ENCODE measurements around the gene MAN1B1.

The MAN1B1 gene

DNA sequence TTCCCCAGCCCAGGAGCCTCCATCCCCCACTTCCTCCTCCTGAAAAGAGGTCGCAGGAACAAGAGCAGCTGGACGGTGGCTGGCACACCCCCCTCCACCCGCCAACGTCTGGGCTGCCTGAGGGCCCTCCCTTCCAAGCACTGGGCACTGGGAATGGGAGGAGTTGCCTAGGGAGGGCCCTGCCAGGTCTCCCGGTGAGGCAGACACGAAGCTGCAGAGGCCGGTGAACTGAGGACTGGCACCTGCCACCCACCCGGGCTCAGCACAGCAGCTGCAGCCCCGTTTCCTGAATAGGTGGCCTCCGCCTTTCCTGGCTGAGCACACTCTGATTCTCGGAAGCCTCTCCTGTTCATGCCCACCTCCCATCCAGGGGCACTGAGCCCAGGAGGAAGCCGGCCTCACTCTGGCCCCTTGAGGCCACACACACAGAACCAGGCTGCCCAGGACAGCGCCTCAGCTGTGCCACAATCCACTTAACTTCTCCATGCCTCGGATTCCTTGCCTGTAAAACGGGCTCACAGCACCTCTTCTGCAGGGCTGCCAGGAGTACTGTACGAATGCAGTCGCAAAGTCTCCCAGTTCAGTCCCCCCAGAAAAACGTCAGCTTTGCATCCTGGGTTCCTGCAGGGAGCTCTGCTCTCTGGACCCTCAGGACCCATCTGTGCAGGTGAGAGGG lies 42.1 kb upstream of the MAN1B1 start:
- Histone ChIP-seq H3K4me3 (ENCODE audit: low read depth in 1 of 5, low read length in 5 of 5) (peak overlapping the region; percentile 31 to 71 (median 69)), H3K27ac (ENCODE audit: low read depth, low read length) (no peak overlapping the region), H3K9ac (ENCODE audit: low read length in 5 of 5) (peak overlapping the region in 4 of 5 donors; percentile 26 to 78 (median 52)), H3K36me3 (ENCODE audit: control insufficient read depth in 5 of 5, insufficient read depth in 5 of 5, low read length in 5 of 5) (peaks cover 0 to 17% (median 3%) of the 10 kb centered on the region in 5 donors), H3K27me3 (ENCODE audit: control insufficient read depth in 5 of 5, insufficient read depth in 4 of 5, low read length in 5 of 5) (peaks cover 15 to 53% (median 29%) of the 10 kb centered on the region in 5 donors), H3K9me3 (ENCODE audit: control insufficient read depth in 5 of 5, low read length in 5 of 5) (no peaks in the 10 kb centered on the region), H3K4me1 (ENCODE audit: control insufficient read depth in 5 of 5, insufficient read depth in 5 of 5, low read length in 5 of 5) (peaks cover 4 to 55% (median 29%) of the 10 kb centered on the region in 5 donors)

DNA sequence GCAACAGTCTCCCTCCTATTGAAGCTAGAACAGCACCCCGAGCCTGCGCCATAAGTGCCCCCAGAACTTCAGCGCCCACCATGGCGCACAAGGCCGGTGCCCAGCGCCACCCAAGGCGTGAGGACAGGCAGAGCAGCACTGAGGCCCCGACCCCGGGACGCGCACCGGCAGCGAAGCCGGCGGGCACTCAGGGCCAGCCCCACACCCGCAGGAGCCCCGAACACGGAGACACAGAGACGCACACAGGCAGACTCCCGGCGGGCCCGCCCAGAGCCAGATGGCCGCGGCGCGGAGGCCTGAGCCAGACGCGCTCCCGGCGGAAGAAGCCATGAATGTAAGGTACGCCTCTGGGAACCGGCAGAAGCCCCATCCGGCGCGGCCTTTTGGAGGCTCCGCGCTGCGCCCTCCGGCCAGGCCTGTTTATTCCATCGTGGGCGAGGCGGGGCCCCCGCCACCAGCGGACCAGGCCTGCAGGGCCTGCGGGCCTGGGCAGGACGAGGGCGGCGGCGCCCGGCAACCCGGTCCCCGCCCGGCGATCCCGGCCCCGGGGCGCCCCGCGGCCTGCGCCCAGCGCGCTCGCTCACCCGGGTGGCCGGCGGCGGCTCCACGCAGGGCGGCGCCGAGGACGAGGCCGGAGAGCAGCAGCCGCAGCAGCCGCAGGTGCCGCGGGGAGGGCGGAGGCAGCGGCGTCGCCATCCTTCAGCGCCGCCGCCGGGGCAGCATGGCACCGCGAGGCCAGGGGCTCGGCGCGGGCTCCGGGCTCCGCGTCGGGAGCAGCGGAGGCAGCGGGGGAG lies 41.3 kb upstream of the MAN1B1 start:
- Histone ChIP-seq H3K27me3 (ENCODE audit: control insufficient read depth in 5 of 5, insufficient read depth in 4 of 5, low read length in 5 of 5) (peaks cover 21 to 59% (median 36%) of the 10 kb centered on the region in 5 donors), H3K4me1 (ENCODE audit: control insufficient read depth in 5 of 5, insufficient read depth in 5 of 5, low read length in 5 of 5) (peaks cover 4 to 53% (median 29%) of the 10 kb centered on the region in 5 donors), H3K4me3 (ENCODE audit: low read depth in 1 of 5, low read length in 5 of 5) (peak overlapping the region; percentile 31 to 72 (median 69)), H3K27ac (ENCODE audit: low read depth, low read length) (no peak overlapping the region), H3K9me3 (ENCODE audit: control insufficient read depth in 5 of 5, low read length in 5 of 5) (no peaks in the 10 kb centered on the region), H3K9ac (ENCODE audit: low read length in 5 of 5) (peak overlapping the region in 4 of 5 donors; percentile 26 to 78 (median 52)), H3K36me3 (ENCODE audit: control insufficient read depth in 5 of 5, insufficient read depth in 5 of 5, low read length in 5 of 5) (peaks cover 0 to 10% (median 0%) of the 10 kb centered on the region in 5 donors)

DNA sequence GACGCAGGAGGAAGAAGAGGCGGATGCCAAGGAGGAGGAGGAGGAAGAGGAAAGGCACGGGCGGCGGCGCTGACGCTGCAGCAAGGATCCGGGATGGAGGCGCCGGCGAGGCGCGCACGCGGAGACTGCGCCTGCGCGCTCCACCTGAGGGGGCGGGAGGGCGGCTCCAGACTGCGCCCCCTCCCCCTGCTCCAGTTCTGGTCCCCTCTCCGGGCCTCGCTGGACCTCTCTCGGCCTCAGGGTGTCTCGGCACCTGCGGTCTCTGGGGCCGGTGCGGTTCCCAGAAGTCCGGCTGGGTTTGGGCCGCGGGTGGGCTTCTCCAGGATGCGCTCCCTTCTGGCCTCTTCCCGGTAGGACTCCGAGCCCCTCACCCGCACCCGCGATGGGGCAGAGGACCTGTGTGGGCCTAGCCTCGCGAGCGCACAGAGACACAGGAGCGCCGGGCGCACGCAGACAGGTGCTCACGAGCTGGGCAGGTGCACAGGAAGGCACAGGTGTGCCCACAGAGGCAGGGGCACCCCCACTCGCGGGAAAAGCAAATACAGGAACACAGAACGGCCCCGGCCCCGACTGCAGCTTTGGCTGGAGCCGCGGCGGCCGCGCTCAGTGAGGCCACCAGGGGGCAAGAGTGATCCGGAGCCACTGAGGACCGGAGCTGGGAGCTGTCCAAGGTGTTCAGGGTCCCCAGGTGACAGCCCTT lies 40.5 kb upstream of the MAN1B1 start, which contains the start of gene NPDC1:
Gene NPDC1 (minus strand): TSS at position 90 of the 700 bp plus-strand sequence. CDS start 188 bp downstream, outside the sequence.
- Histone ChIP-seq H3K9me3 (ENCODE audit: control insufficient read depth in 5 of 5, low read length in 5 of 5) (no peaks in the 10 kb centered on the region), H3K4me3 (ENCODE audit: low read depth in 1 of 5, low read length in 5 of 5) (peak within 1 kb of the TSS; percentile 31 to 72 (median 69)), H3K27ac (ENCODE audit: low read depth, low read length) (no peak within 1 kb of the TSS), H3K9ac (ENCODE audit: low read length in 5 of 5) (peak within 1 kb of the TSS in 4 of 5 donors; percentile 26 to 78 (median 52)), H3K27me3 (ENCODE audit: control insufficient read depth in 5 of 5, insufficient read depth in 4 of 5, low read length in 5 of 5) (peaks cover 29 to 67% (median 42%) of the 10 kb centered on the region in 5 donors), H3K36me3 (ENCODE audit: control insufficient read depth in 5 of 5, insufficient read depth in 5 of 5, low read length in 5 of 5) (peaks cover 0 to 5% (median 0%) of the 10 kb centered on the region in 5 donors), H3K4me1 (ENCODE audit: control insufficient read depth in 5 of 5, insufficient read depth in 5 of 5, low read length in 5 of 5) (peaks cover 4 to 46% (median 29%) of the 10 kb centered on the region in 5 donors)

DNA sequence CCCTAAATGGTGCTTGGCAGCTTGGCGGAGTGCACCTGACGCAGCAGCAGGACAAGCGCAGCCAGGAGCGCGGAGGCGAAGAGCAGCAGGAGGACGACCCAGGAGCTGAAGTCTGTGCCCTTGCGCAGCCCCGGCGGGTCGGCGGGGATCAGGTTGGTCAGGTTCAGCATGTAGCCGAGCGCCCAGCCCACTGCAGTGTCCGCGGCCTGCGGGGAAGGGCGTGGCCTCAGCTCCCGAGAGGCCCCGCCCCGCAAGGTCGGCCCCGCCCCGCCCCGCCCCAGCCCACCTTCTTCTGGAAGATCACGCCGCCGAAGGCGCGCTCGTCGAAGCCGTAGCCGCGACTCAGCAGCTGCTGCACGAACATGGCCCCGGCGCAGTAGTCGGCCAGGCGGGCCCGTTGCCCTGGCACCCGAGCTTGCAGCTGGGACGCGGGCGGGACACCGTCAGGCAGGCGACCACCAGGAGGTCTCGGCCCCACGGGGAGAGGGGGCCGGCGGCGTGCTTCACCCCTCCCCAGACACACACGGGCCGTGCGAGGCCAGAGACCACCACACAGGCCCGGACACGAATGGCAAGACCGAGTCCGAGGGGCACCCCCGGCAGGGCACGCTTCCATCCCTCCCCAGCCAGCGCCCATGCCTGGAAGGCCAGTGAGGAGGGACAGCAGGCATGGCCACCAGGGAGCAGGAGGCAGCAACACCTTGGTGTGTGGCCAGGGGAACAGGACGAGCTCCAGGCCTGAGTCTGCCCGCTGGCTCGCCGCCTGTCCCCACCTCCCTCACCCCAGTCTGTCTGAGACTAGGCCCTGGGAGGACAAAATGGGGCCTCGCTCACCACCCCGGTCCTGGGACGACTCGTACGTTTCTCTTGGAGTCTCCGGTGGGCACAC lies 37.9 kb upstream of the MAN1B1 start:
- no peaks in the 10 kb centered on the region for H3K9me3 ChIP-seq (ENCODE audit: control insufficient read depth in 5 of 5, low read length in 5 of 5)
- no peak overlapping the region for H3K4me3 ChIP-seq (ENCODE audit: low read depth in 1 of 5, low read length in 5 of 5)
- no peak overlapping the region for H3K27ac ChIP-seq (ENCODE audit: low read depth, low read length)
- H3K4me1 ChIP-seq (ENCODE audit: control insufficient read depth in 5 of 5, insufficient read depth in 5 of 5, low read length in 5 of 5): peaks cover 4 to 41% (median 30%) of the 10 kb centered on the region in 5 donors
- H3K36me3 ChIP-seq (ENCODE audit: control insufficient read depth in 5 of 5, insufficient read depth in 5 of 5, low read length in 5 of 5): no peaks in the 10 kb centered on the region
- no peak overlapping the region for H3K9ac ChIP-seq (ENCODE audit: low read length in 5 of 5)
- peaks cover 50 to 82% (median 65%) of the 10 kb centered on the region in 5 donors for H3K27me3 ChIP-seq (ENCODE audit: control insufficient read depth in 5 of 5, insufficient read depth in 4 of 5, low read length in 5 of 5)

DNA sequence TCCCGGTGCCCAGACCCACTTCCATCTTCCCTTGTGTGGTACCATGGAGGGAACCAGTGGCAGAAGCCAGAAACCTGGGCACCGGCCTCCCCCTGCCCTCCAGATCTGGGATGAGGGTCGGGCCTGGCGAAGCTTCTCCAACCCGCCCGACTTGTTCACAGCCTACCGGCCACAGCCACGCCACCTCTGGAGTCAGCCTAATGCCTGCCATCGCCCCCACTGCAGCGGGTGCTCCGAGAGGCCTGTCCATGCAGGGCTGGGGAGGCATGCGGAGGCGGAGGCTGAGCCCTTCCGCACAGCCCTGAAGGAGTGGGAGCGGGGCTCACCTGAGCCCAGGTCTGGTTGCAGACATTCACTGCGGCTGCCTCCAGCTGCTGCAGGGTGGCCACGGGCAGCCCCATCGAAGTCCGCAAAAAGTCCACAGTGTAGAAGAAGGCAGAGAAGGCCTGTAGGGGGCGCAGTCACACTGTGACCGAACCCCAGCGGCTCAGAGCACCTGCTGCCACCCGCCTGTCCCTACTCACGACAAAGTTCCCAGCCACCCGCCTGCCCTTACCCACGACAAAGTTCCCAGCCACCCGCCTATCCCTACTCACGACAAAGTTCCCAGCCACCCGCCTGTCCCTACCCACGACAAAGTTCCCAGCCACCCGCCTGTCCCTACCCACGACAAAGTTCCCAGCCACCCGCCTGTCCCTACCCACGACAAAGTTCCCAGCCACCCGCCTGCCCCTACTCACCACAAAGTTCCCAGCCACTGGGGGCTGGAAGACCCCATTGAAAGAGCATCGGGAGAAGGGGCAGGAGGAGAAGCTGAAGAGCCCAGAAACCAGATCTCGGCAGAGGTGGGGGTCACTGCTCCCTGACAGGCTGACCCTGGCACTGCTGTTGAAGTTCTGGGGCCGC lies 37.0 kb upstream of the MAN1B1 start:
- no peak overlapping the region for H3K9ac ChIP-seq (ENCODE audit: low read length in 5 of 5)
- H3K27me3 ChIP-seq (ENCODE audit: control insufficient read depth in 5 of 5, insufficient read depth in 4 of 5, low read length in 5 of 5): peaks cover 56 to 78% (median 66%) of the 10 kb centered on the region in 5 donors
- no peaks in the 10 kb centered on the region for H3K9me3 ChIP-seq (ENCODE audit: control insufficient read depth in 5 of 5, low read length in 5 of 5)
- H3K4me3 ChIP-seq (ENCODE audit: low read depth in 1 of 5, low read length in 5 of 5): no peak overlapping the region
- H3K27ac ChIP-seq (ENCODE audit: low read depth, low read length): no peak overlapping the region
- H3K36me3 ChIP-seq (ENCODE audit: control insufficient read depth in 5 of 5, insufficient read depth in 5 of 5, low read length in 5 of 5): no peaks in the 10 kb centered on the region
- peaks cover 3 to 40% (median 29%) of the 10 kb centered on the region in 5 donors for H3K4me1 ChIP-seq (ENCODE audit: control insufficient read depth in 5 of 5, insufficient read depth in 5 of 5, low read length in 5 of 5)

DNA sequence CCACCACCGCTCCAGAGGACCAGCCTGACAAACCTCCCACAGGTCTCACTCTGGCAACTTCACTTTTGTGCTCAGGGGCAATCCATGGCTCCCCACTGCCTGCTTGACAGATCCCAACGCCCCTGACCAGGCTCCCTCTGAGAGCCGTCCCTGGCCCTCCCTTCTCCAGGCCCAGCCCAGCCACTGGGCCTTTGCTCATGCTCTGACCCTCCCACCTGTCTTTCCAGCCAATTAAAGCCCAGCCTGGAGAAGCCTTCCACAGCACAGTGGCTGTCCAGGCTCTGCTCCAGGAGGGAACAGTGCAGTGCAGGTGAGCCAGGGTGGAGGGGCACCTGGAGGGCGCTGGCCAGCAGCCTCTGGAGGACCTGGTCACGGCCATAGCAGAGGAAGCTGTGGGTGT lies 36.2 kb upstream of the MAN1B1 start:
- Histone ChIP-seq H3K36me3 (ENCODE audit: control insufficient read depth in 5 of 5, insufficient read depth in 5 of 5, low read length in 5 of 5) (no peaks in the 10 kb centered on the region), H3K9ac (ENCODE audit: low read length in 5 of 5) (no peak overlapping the region), H3K4me1 (ENCODE audit: control insufficient read depth in 5 of 5, insufficient read depth in 5 of 5, low read length in 5 of 5) (peaks cover 0 to 41% (median 29%) of the 10 kb centered on the region in 5 donors), H3K27ac (ENCODE audit: low read depth, low read length) (no peak overlapping the region), H3K4me3 (ENCODE audit: low read depth in 1 of 5, low read length in 5 of 5) (no peak overlapping the region), H3K27me3 (ENCODE audit: control insufficient read depth in 5 of 5, insufficient read depth in 4 of 5, low read length in 5 of 5) (peaks cover 52 to 80% (median 67%) of the 10 kb centered on the region in 5 donors), H3K9me3 (ENCODE audit: control insufficient read depth in 5 of 5, low read length in 5 of 5) (no peaks in the 10 kb centered on the region)

DNA sequence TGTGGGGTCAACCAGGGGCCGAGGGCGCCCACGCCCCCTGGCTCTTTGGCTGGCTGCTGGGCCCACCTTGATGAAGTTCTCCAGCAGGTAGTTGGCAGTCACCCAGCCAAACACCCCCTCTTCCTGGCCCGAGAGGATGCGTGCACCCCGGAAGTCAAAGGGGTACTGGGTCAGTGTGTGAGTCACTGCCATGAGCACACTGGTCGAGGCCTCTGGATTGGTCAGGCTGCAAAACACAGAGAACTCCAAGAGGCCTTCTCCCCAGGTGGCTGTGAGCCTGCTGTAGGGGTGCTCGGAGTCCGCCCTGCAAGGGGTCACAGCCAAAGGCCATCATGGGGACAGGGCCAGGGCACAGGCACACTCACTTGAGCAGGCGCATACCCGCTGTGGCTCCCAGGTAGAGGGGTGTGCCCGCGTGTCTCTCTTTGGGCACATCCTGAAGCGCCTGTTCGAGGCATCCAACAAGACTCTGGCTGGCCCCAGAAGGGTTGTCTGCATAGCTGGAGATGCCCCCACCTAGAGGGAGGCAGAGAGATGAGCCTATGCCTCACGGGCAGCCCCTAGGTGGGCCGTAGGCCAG lies 35.5 kb upstream of the MAN1B1 start:
- no peak overlapping the region for H3K9ac ChIP-seq (ENCODE audit: low read length in 5 of 5)
- peaks cover 0 to 41% (median 30%) of the 10 kb centered on the region in 5 donors for H3K4me1 ChIP-seq (ENCODE audit: control insufficient read depth in 5 of 5, insufficient read depth in 5 of 5, low read length in 5 of 5)
- H3K27me3 ChIP-seq (ENCODE audit: control insufficient read depth in 5 of 5, insufficient read depth in 4 of 5, low read length in 5 of 5): peaks cover 57 to 80% (median 67%) of the 10 kb centered on the region in 5 donors
- no peak overlapping the region for H3K27ac ChIP-seq (ENCODE audit: low read depth, low read length)
- H3K4me3 ChIP-seq (ENCODE audit: low read depth in 1 of 5, low read length in 5 of 5): no peak overlapping the region
- H3K36me3 ChIP-seq (ENCODE audit: control insufficient read depth in 5 of 5, insufficient read depth in 5 of 5, low read length in 5 of 5): no peaks in the 10 kb centered on the region
- H3K9me3 ChIP-seq (ENCODE audit: control insufficient read depth in 5 of 5, low read length in 5 of 5): no peaks in the 10 kb centered on the region

DNA sequence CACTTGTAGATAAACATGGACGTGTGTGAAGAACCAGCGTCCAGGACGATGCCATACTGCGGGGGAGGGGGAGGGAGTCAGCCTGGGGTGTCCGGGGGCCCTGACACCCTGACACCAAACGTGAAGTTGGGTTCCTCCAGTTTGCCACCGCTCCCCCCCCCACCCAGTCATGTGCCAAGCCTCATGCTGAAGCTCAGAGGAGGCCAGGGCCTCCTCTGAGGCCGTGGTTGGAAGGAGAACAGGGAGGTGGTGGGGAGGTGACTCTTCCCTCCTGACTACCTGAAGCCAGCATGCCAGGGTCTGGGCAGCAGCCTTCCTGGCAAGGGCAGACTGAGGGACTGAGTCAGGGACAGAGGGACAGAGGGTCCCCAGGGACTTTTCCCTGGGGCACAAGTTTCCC lies 34.5 kb upstream of the MAN1B1 start:
- Histone ChIP-seq H3K36me3 (ENCODE audit: control insufficient read depth in 5 of 5, insufficient read depth in 5 of 5, low read length in 5 of 5) (no peaks in the 10 kb centered on the region), H3K4me3 (ENCODE audit: low read depth in 1 of 5, low read length in 5 of 5) (no peak overlapping the region), H3K9ac (ENCODE audit: low read length in 5 of 5) (no peak overlapping the region), H3K27ac (ENCODE audit: low read depth, low read length) (no peak overlapping the region), H3K27me3 (ENCODE audit: control insufficient read depth in 5 of 5, insufficient read depth in 4 of 5, low read length in 5 of 5) (peaks cover 57 to 77% (median 66%) of the 10 kb centered on the region in 5 donors), H3K4me1 (ENCODE audit: control insufficient read depth in 5 of 5, insufficient read depth in 5 of 5, low read length in 5 of 5) (peaks cover 0 to 39% (median 27%) of the 10 kb centered on the region in 5 donors), H3K9me3 (ENCODE audit: control insufficient read depth in 5 of 5, low read length in 5 of 5) (no peaks in the 10 kb centered on the region)
